Astrocyte (in vitro differentiated cells and primary cell): ENCODE measurements around the gene TAF1L. TPM values are rescaled to one million over a fixed set of nuclear protein-coding genes. Genes with fewer than 3 reads are reported as not detected.
A peak's percentile ranks its signal among the peaks of the same experiment; 100 is the strongest.
"Not testable (repeated sequence)": the region's sequence is repeated elsewhere in the genome, so short reads cannot be mapped to it uniquely, and the experiment has no call there.

ENCODE experiments used
- DNase-seq: peaks from one replicate; pipeline ENCODE4 v3.0.0-alpha.2; 2010; ENCODE audit warnings: low read depth
- FAIRE-seq: peaks from 2 replicates; lab custom pipeline; 2011; peaks lifted over from hg19 to GRCh38; lab: Jason Lieb, UNC
- H2AFZ ChIP-seq: 2 replicates; pipeline ENCODE4 v1.6.0; 2012; ENCODE audit warnings: low read depth, low read length, inconsistent platforms
- H3K27ac ChIP-seq: 2 replicates; pipeline ENCODE4 v1.5.1; 2011; ENCODE audit warnings: low read depth, low read length, inconsistent platforms
- H3K27me3 ChIP-seq: 2 replicates; pipeline ENCODE4 v1.6.0; 2011; ENCODE audit warnings: low read length, inconsistent platforms; ENCODE audit not compliant: insufficient read depth
- H3K36me3 ChIP-seq: 2 replicates; pipeline ENCODE4 v1.5.1; 2011; ENCODE audit warnings: low read length, inconsistent platforms; ENCODE audit not compliant: insufficient read depth
- H3K4me1 ChIP-seq: 2 replicates; pipeline ENCODE4 v1.5.1; 2011; ENCODE audit warnings: low read length, inconsistent platforms; ENCODE audit not compliant: insufficient read depth
- H3K4me2 ChIP-seq: 2 replicates; pipeline ENCODE4 v1.6.0; 2012; ENCODE audit warnings: low read length, inconsistent platforms
- H3K4me3 ChIP-seq: 2 replicates; pipeline ENCODE4 v1.5.1; 2011; ENCODE audit warnings: low read depth, mild to moderate bottlenecking, low read length, inconsistent platforms; ENCODE audit not compliant: insufficient read depth
- H3K79me2 ChIP-seq: 2 replicates; pipeline ENCODE4 v1.6.0; 2012; ENCODE audit warnings: mild to moderate bottlenecking, low read length, inconsistent platforms; ENCODE audit not compliant: insufficient read depth
- H3K9ac ChIP-seq: 2 replicates; pipeline ENCODE4 v1.6.0; 2012; ENCODE audit warnings: mild to moderate bottlenecking, low read length, inconsistent platforms
- H3K9me3 ChIP-seq: 2 replicates; pipeline ENCODE4 v1.5.1; 2012; ENCODE audit warnings: low read depth, mild to moderate bottlenecking, low read length, inconsistent platforms; ENCODE audit not compliant: insufficient read depth
- H4K20me1 ChIP-seq: 2 replicates; pipeline ENCODE4 v1.6.0; 2012; ENCODE audit warnings: low read length, inconsistent platforms; ENCODE audit not compliant: insufficient read depth
- H3K27ac Mint-ChIP-seq: one replicate; pipeline ENCODE4 v1.8.0; 2021; ENCODE audit warnings: mild to moderate bottlenecking, mixed read lengths; ENCODE audit not compliant: unreplicated experiment
- H3K27me3 Mint-ChIP-seq: one replicate; pipeline ENCODE4 v1.8.0; 2021; ENCODE audit warnings: low read depth, mixed read lengths; ENCODE audit not compliant: unreplicated experiment
- H3K36me3 Mint-ChIP-seq: one replicate; pipeline ENCODE4 v1.8.0; 2021; ENCODE audit warnings: low read depth, mixed read lengths; ENCODE audit not compliant: unreplicated experiment
- H3K4me1 Mint-ChIP-seq: one replicate; pipeline ENCODE4 v1.8.0; 2021; ENCODE audit warnings: low read depth, mixed read lengths; ENCODE audit not compliant: unreplicated experiment
- H3K4me3 Mint-ChIP-seq: one replicate; pipeline ENCODE4 v1.8.0; 2021; ENCODE audit warnings: mild to moderate bottlenecking, moderate library complexity, mixed read lengths; ENCODE audit not compliant: unreplicated experiment
- H3K9me3 Mint-ChIP-seq: one replicate; pipeline ENCODE4 v1.8.0; 2021; ENCODE audit warnings: mild to moderate bottlenecking, mixed read lengths; ENCODE audit not compliant: unreplicated experiment
- EZH2 ChIP-seq: IDR thresholded peaks from 2 replicates; pipeline ENCODE4 v1.6.1; 2012; ENCODE audit warnings: mild to moderate bottlenecking, low read length, inconsistent platforms; ENCODE audit not compliant: insufficient read depth
- total RNA-seq: library from RNA; stranded (reverse); gene quantifications from 2 replicates; pipeline ENCODE4 v1.2.1, GENCODE V29; 2021
- TF ChIP-seq, protein P1 (sequence below): IDR thresholded peaks from 2 replicates; pipeline ENCODE4 v1.5.1; 2011; ENCODE audit warnings: low read depth, mild to moderate bottlenecking, inconsistent platforms, low read length, moderate library complexity; ENCODE audit not compliant: insufficient read depth

The TAF1L gene
- total RNA-seq, 1 donor from 2014 or later, result 0.02 TPM

GRCh38 chr9:32603914-32604852, 31.3 kb downstream of the TAF1L start:
- DNase-seq (peak; percentile 80), FAIRE-seq (no peak)
- no peak overlapping the region for H3K4me3 ChIP-seq
- peak overlapping the region; percentile 50 for H3K4me2 ChIP-seq
- no peaks in the 10 kb centered on the region for H3K79me2 ChIP-seq
- H3K9me3 Mint-ChIP-seq, result peaks cover 3% of the 10 kb centered on the region
- no peak overlapping the region for H2AFZ ChIP-seq
- H3K27me3 Mint-ChIP-seq, result peaks cover 4% of the 10 kb centered on the region
- H3K36me3 ChIP-seq, result no peaks in the 10 kb centered on the region
- no peak overlapping the region for H3K27ac ChIP-seq
- no peaks in the 10 kb centered on the region for H3K36me3 Mint-ChIP-seq
- H3K4me1 ChIP-seq, result no peaks in the 10 kb centered on the region
- H4K20me1 ChIP-seq, result no peaks in the 10 kb centered on the region
- no peak overlapping the region for H3K4me3 Mint-ChIP-seq
- no peaks in the 10 kb centered on the region for H3K9me3 ChIP-seq
- no peak overlapping the region for H3K27ac Mint-ChIP-seq
- no peak overlapping the region for H3K9ac ChIP-seq
- TF ChIP-seq EZH2, result no peak
- TF ChIP-seq, protein P1, sequence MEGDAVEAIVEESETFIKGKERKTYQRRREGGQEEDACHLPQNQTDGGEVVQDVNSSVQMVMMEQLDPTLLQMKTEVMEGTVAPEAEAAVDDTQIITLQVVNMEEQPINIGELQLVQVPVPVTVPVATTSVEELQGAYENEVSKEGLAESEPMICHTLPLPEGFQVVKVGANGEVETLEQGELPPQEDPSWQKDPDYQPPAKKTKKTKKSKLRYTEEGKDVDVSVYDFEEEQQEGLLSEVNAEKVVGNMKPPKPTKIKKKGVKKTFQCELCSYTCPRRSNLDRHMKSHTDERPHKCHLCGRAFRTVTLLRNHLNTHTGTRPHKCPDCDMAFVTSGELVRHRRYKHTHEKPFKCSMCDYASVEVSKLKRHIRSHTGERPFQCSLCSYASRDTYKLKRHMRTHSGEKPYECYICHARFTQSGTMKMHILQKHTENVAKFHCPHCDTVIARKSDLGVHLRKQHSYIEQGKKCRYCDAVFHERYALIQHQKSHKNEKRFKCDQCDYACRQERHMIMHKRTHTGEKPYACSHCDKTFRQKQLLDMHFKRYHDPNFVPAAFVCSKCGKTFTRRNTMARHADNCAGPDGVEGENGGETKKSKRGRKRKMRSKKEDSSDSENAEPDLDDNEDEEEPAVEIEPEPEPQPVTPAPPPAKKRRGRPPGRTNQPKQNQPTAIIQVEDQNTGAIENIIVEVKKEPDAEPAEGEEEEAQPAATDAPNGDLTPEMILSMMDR, result no peak
- no peaks in the 10 kb centered on the region for H3K27me3 ChIP-seq
- H3K4me1 Mint-ChIP-seq, result peaks cover 3% of the 10 kb centered on the region

DNA sequence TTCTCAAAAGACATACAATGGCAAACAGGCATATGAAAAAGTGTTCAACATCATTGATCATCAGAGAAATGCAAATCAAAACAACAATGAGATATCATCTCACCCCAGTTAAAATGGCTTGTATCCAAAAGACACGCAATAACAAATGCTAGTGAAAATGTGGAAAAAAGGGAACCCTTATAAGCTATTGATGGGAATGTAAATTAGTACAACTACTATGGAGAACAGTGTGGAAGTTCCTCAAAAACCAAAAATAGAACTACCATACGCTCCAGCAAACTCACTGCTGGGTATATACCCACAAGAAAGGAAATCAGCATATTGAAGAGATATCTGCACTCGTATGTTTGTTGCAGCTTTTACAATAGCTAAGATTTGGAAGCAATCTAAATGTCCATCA, 36.4 kb downstream of the TAF1L start:
- not testable (repeated sequence) for H3K4me1 Mint-ChIP-seq, H3K9me3 Mint-ChIP-seq, H2AFZ ChIP-seq, H3K27ac ChIP-seq, H3K9me3 ChIP-seq, DNase-seq, FAIRE-seq, H4K20me1 ChIP-seq, H3K36me3 Mint-ChIP-seq, H3K4me3 Mint-ChIP-seq, H3K4me2 ChIP-seq, H3K9ac ChIP-seq, H3K27me3 Mint-ChIP-seq, H3K4me1 ChIP-seq, H3K27ac Mint-ChIP-seq, H3K27me3 ChIP-seq, H3K79me2 ChIP-seq, H3K4me3 ChIP-seq, H3K36me3 ChIP-seq

DNA sequence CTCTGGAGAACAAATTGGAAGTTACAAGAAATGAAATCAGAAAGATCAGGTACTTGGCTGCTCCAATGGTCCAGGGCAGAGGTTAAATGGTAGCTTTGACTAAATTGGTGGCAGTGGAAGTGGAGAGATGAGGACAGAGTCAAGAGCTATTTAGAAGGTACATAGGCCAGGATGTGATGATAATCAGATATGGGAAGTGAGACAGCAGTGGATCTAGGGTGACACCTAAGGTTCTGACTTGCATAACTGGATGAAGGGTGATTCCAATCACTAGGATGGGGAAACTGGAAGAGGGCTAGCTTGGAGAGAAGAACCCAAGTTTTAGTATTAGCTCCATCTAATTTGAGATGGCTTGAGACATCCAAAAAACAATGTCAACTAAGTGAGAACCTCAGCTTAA, 38.5 kb downstream of the TAF1L start:
- H2AFZ ChIP-seq, result no peak overlapping the region
- H3K27me3 ChIP-seq, result no peaks in the 10 kb centered on the region
- no peaks in the 10 kb centered on the region for H4K20me1 ChIP-seq
- H3K4me1 ChIP-seq, result no peaks in the 10 kb centered on the region
- H3K36me3 ChIP-seq, result no peaks in the 10 kb centered on the region
- Mint-ChIP-seq H3K36me3 (no peaks in the 10 kb centered on the region), H3K27me3 (peaks cover 2% of the 10 kb centered on the region), H3K9me3 (peaks cover 9% of the 10 kb centered on the region), H3K27ac (no peak overlapping the region), H3K4me1 (no peaks in the 10 kb centered on the region), H3K4me3 (no peak overlapping the region)
- TF ChIP-seq, protein P1, result no peak
- TF ChIP-seq EZH2, result no peak
- H3K4me3 ChIP-seq, result no peak overlapping the region
- H3K9ac ChIP-seq, result no peak overlapping the region
- DNase-seq, result no peak
- no peaks in the 10 kb centered on the region for H3K9me3 ChIP-seq
- H3K27ac ChIP-seq, result no peak overlapping the region
- no peaks in the 10 kb centered on the region for H3K79me2 ChIP-seq
- no peak overlapping the region for H3K4me2 ChIP-seq
- no peak for FAIRE-seq
